Neural cell (in vitro differentiated cells): ENCODE results near the gene CCNJL.

Source experiments
- MXI1 ChIP-seq: fragments of 450-650 bp; conservative IDR thresholded peaks from 2 replicates; pipeline ENCODE4 v1.6.1; 2014; ENCODE audit warnings: antibody characterized with exemption, mild to moderate bottlenecking; ENCODE audit not compliant: poor library complexity, severe bottlenecking
- TF ChIP-seq, protein P1 (sequence below): fragments of 450-650 bp; IDR thresholded peaks from 2 replicates; pipeline ENCODE4 v1.5.1; 2014; ENCODE audit warnings: antibody characterized with exemption, mild to moderate bottlenecking, moderate library complexity; ENCODE audit not compliant: poor library complexity, severe bottlenecking

DNA sequence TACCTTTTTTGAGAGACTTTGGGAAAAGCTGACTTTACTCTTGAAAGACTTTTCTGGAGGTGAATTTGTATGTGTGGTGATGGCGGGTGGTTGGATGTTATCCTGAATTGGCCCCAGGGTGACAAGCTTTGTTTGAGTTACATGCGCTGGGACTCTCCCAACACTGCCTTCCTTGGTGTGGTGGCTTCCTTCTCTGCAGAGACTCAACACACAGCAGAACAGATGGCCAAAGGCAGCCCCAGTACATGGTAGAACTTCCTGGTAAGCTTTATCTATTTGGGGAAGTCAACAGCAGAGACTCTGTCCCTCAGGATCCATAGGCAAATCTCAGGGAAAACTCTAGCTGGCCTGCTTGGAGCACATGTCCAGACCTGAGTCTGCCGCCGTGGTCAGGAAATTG is 39.9 kb upstream of the CCNJL start:
- TF ChIP-seq, protein P1, sequence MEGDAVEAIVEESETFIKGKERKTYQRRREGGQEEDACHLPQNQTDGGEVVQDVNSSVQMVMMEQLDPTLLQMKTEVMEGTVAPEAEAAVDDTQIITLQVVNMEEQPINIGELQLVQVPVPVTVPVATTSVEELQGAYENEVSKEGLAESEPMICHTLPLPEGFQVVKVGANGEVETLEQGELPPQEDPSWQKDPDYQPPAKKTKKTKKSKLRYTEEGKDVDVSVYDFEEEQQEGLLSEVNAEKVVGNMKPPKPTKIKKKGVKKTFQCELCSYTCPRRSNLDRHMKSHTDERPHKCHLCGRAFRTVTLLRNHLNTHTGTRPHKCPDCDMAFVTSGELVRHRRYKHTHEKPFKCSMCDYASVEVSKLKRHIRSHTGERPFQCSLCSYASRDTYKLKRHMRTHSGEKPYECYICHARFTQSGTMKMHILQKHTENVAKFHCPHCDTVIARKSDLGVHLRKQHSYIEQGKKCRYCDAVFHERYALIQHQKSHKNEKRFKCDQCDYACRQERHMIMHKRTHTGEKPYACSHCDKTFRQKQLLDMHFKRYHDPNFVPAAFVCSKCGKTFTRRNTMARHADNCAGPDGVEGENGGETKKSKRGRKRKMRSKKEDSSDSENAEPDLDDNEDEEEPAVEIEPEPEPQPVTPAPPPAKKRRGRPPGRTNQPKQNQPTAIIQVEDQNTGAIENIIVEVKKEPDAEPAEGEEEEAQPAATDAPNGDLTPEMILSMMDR, result no peak
- TF ChIP-seq MXI1, result no peak
